ENCODE results near the gene PRKAR1A.

DNA sequence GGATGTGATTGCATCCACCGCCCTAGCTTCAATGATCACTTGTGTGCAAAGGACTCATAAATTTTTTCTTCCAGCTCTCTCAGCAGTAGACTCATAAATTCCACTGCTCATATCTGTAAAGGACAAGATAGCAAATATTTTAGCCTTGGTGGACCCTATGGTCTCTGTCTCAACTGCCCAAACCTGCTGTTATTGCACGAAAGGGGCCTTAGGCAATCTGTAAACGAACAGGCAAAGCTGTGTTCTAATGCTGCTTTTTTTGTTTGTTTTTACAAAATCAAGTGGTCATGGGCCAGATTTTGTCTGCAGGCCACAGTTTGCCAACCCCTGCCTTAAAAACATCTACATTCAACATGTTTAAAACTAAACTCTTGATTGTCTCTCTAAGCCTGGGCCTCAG, 54.8 kb downstream of the PRKAR1A start:
- TF ChIP-seq, protein P1, sequence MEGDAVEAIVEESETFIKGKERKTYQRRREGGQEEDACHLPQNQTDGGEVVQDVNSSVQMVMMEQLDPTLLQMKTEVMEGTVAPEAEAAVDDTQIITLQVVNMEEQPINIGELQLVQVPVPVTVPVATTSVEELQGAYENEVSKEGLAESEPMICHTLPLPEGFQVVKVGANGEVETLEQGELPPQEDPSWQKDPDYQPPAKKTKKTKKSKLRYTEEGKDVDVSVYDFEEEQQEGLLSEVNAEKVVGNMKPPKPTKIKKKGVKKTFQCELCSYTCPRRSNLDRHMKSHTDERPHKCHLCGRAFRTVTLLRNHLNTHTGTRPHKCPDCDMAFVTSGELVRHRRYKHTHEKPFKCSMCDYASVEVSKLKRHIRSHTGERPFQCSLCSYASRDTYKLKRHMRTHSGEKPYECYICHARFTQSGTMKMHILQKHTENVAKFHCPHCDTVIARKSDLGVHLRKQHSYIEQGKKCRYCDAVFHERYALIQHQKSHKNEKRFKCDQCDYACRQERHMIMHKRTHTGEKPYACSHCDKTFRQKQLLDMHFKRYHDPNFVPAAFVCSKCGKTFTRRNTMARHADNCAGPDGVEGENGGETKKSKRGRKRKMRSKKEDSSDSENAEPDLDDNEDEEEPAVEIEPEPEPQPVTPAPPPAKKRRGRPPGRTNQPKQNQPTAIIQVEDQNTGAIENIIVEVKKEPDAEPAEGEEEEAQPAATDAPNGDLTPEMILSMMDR (IDR thresholded peaks at IDR 0.05), result no peak
- TF ChIP-seq NR1H2 (CRISPR knock-in tag; IDR thresholded peaks at IDR 0.05) (no peak), IRF2 (CRISPR knock-in tag; IDR thresholded peaks at IDR 0.05; ENCODE audit: borderline replicate concordance, low read depth) (no peak), SMAD3 (CRISPR knock-in tag; IDR thresholded peaks at IDR 0.05; ENCODE audit: borderline replicate concordance) (no peak), SP1 (CRISPR knock-in tag; conservative IDR thresholded peaks at IDR 0.05) (no peak), FOXK1 (CRISPR knock-in tag; IDR thresholded peaks at IDR 0.05) (no peak), ESRRA (CRISPR knock-in tag; IDR thresholded peaks at IDR 0.05; ENCODE audit: borderline replicate concordance) (no peak), TCF7 (CRISPR knock-in tag; IDR thresholded peaks at IDR 0.05; ENCODE audit: low read depth) (no peak)
- TF ChIP-seq, protein P2, sequence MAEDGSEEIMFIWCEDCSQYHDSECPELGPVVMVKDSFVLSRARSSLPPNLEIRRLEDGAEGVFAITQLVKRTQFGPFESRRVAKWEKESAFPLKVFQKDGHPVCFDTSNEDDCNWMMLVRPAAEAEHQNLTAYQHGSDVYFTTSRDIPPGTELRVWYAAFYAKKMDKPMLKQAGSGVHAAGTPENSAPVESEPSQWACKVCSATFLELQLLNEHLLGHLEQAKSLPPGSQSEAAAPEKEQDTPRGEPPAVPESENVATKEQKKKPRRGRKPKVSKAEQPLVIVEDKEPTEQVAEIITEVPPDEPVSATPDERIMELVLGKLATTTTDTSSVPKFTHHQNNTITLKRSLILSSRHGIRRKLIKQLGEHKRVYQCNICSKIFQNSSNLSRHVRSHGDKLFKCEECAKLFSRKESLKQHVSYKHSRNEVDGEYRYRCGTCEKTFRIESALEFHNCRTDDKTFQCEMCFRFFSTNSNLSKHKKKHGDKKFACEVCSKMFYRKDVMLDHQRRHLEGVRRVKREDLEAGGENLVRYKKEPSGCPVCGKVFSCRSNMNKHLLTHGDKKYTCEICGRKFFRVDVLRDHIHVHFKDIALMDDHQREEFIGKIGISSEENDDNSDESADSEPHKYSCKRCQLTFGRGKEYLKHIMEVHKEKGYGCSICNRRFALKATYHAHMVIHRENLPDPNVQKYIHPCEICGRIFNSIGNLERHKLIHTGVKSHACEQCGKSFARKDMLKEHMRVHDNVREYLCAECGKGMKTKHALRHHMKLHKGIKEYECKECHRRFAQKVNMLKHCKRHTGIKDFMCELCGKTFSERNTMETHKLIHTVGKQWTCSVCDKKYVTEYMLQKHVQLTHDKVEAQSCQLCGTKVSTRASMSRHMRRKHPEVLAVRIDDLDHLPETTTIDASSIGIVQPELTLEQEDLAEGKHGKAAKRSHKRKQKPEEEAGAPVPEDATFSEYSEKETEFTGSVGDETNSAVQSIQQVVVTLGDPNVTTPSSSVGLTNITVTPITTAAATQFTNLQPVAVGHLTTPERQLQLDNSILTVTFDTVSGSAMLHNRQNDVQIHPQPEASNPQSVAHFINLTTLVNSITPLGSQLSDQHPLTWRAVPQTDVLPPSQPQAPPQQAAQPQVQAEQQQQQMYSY (CRISPR knock-in tag; IDR thresholded peaks at IDR 0.05), result no peak
- TF ChIP-seq, protein P3, sequence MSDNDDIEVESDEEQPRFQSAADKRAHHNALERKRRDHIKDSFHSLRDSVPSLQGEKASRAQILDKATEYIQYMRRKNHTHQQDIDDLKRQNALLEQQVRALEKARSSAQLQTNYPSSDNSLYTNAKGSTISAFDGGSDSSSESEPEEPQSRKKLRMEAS (CRISPR knock-in tag; IDR thresholded peaks at IDR 0.05), result no peak
- TF ChIP-seq, protein P4, sequence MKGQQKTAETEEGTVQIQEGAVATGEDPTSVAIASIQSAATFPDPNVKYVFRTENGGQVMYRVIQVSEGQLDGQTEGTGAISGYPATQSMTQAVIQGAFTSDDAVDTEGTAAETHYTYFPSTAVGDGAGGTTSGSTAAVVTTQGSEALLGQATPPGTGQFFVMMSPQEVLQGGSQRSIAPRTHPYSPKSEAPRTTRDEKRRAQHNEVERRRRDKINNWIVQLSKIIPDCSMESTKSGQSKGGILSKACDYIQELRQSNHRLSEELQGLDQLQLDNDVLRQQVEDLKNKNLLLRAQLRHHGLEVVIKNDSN (CRISPR knock-in tag; IDR thresholded peaks at IDR 0.05), result no peak

Data from WTC11 (cell line).